Fibroblast of villous mesenchyme (primary cell): Measurements from ENCODE around the gene ZNF845. TPM values are rescaled to one million over a fixed set of nuclear protein-coding genes. Genes with fewer than 3 reads are reported as not detected.
"Not testable (repeated sequence)": the region's sequence is repeated elsewhere in the genome, so short reads cannot be mapped to it uniquely, and the experiment has no call there.

ENCODE experiments used
- DNase-seq: peaks from one replicate; pipeline ENCODE4 v3.0.0-alpha.2; 2010; ENCODE audit warnings: low read depth
- H3K4me3 ChIP-seq: 2 replicates; pipeline ENCODE4 v1.5.1; 2011; ENCODE audit warnings: low read depth, mild to moderate bottlenecking, low read length
- CTCF ChIP-seq: IDR thresholded peaks from 2 replicates; pipeline ENCODE4 v1.5.1; 2012; ENCODE audit warnings: low read depth, mild to moderate bottlenecking, low read length; ENCODE audit not compliant: insufficient read depth
- total RNA-seq: library from RNA; depleted of rRNA; stranded (reverse); fragments of >200 nt; gene quantifications from 2 replicates; pipeline ENCODE4 v1.2.3, GENCODE V29; 2012

ZNF845 gene
- 5.5 and 9.5 TPM in 2 replicates for total RNA-seq

- peak within 1 kb of the TSS; percentile 95 for H3K4me3 ChIP-seq
- no peak for TF ChIP-seq CTCF
- DNase-seq = peak; percentile 92
Measured at GRCh38 chr19:53333463-53334449, at the start of gene ZNF845. TSS of gene ZNF845 (plus strand) at chr19:53333749. CDS start at chr19:53341308, 7,559 bp downstream.

DNA sequence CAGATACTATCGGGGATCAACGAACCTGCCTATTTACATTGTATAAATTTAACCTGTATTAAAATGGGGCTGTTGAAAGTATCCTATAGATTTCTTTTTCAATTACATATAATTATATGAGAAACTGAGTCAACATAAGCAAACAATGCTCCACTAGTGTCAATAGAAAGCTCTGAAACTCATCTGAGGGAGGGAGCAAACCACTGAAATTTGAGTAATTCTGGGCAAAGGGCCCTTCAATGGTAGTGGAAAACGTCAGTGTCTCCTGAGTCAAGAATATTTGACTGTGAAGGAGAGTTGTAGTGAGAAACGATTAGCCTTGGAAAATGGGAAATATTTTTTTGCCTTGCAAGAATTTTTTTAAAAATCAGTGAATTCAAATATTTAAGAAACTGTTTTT, 48.5 kb upstream of the ZNF845 start:
- DNase-seq = no peak
- no peak overlapping the region for H3K4me3 ChIP-seq
- no peak for TF ChIP-seq CTCF

GRCh38 chr19:53290758-53291549, 42.6 kb upstream of the ZNF845 start:
- TF ChIP-seq CTCF = no peak
- H3K4me3 ChIP-seq = no peak overlapping the region
- no peak for DNase-seq

- no peak overlapping the region for H3K4me3 ChIP-seq
- DNase-seq = no peak
- no peak for TF ChIP-seq CTCF
Measured at GRCh38 chr19:53294786-53295441, 38.6 kb upstream of the ZNF845 start.

- not testable (repeated sequence) for H3K4me3 ChIP-seq, DNase-seq
Measured at GRCh38 chr19:53301341-53301740, 32.2 kb upstream of the ZNF845 start.

- peak; percentile 19 for DNase-seq
- H3K4me3 ChIP-seq = no peak overlapping the region
- peak; percentile 56 for TF ChIP-seq CTCF
Measured at GRCh38 chr19:53308339-53308811, 25.2 kb upstream of the ZNF845 start.
